GM19397 (cell line): ENCODE results near the gene MLH1.

Experiments
- ATAC-seq: cut with Tn5 transposase; IDR thresholded peaks from one replicate; pipeline ENCODE4 v1.9.1; 2021; ENCODE audit warnings: mild to moderate bottlenecking, moderate library complexity; ENCODE audit not compliant: unreplicated experiment

MLH1 gene

DNA sequence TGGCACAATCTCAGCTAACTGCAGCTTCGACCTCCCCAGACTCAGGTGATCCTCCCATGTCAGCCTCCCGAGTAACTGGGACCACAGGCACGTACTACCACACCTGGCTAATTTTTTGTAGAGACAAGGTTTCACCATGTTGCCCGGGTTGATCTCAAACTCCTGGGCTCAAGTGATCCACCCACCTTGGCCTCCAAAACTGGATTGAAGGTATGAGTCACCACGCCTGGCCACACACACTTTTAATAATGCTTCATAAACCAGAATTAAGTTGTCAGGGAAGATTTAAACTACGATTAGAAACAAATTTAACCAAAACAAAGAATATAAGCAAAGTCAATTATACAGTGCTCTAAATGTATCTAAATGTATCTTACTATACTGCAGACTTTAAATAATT lies 93.6 kb downstream of the MLH1 start:
- ATAC-seq, result no peak

GRCh38 chr3:37087870-37088269 lies 94.6 kb downstream of the MLH1 start:
- no peak for ATAC-seq

DNA sequence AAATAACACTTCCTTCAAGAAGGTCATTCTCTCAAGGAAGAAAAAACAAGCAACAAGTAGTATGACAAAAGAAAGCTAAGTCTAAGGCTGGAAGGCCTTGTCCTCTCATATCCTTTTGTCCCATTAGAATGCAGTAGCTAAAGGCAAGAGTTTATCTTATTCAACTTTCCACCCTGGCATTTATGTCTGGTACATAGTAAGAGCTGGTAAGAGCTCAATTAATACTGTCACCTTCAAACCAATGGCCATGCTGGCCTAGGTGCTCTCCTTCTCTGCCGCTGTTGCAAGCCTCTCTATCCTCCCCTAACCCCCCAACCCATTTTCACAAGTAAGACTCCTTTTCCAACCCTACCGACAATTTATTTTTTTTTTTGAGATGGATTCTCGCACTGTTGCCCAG lies 99.2 kb downstream of the MLH1 start:
- ATAC-seq, result no peak

DNA sequence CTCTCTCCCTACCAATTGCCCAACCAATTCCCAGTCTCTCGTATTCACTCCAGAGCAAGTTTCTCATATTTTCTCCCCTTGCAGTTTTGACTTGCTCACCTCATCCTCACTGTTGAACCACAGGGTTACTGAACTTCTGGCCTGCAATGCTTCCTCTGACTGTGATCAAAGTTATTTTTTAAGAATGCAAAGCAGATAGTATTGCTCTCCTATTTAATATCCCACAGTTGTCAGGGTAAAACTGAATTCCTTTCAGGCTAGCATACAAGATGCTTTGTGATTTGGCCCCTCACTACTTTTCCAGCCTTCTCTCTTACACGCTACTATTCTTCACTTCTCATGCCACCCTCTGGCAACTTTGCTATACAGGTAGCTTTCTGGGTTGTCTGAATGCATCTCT lies 100.2 kb downstream of the MLH1 start:
- ATAC-seq, result no peak

GRCh38 chr3:37094636-37095035 lies 101.3 kb downstream of the MLH1 start:
- ATAC-seq, result no peak

- ATAC-seq, result no peak
These were observed 103.0 kb downstream of the MLH1 start for GRCh38 chr3:37096288-37096687.

DNA sequence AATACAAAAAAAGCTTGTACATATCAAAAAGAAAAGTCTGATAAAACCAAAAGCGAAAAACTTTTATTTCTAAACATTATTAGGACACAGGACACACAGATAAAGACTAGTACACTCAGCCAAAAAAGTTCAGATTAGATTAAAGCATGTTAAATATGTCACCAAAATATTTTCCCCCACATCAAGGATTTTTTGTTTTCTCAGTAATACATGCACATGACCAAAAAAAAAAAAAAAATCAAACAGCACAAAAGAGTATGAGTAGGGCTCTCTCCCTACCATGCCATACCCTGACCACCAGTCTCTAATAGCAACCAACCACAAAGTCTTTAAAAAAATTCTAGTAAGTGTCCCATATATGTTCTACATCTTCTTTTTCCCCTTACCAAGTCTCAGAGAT lies 103.7 kb downstream of the MLH1 start:
- no peak for ATAC-seq

DNA sequence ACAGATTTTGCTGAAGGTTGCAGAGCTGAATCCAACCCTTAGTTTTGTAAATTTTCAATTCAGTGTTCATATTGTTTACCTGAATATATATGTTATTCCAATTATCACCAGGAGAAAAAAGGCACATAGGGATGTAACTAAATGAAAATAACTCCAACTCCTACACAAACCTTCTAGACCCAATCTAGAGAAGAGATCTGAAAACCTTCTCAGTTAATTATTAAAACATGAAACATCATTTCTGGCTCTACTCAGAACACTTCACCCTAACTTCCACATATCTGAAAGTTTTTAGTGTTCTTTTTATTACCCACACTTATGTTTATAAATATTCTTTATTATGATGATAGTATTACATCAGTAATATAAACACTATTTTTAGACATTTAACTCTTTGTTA lies 104.5 kb downstream of the MLH1 start:
- no peak for ATAC-seq

GRCh38 chr3:37098884-37099283 lies 105.6 kb downstream of the MLH1 start:
- no peak for ATAC-seq

- ATAC-seq, result no peak
These were observed 106.2 kb downstream of the MLH1 start for GRCh38 chr3:37099469-37099868.

- ATAC-seq, result no peak
These were observed 107.1 kb downstream of the MLH1 start for GRCh38 chr3:37100411-37100810.
